Muscle layer of colon (tissue), 2 donors: ENCODE data around the gene GADD45B.
"Not testable (repeated sequence)": the region's sequence is repeated elsewhere in the genome, so short reads cannot be mapped to it uniquely, and the experiment has no call there.

Source experiments
- H3K27ac ChIP-seq: one replicate; pipeline ENCODE4 v1.7.0; 2013; ENCODE audit warnings: low read depth, mild to moderate bottlenecking, low read length, moderate library complexity
- H3K27me3 ChIP-seq, 2 donors: one replicate each; pipeline ENCODE4 v1.7.0; 2013; ENCODE audit warnings: low read length in 2 of 2, mild to moderate bottlenecking in 2 of 2; ENCODE audit not compliant: insufficient read depth in 2 of 2, control insufficient read depth in 1 of 2
- H3K36me3 ChIP-seq: one replicate; pipeline ENCODE4 v1.7.0; 2013; ENCODE audit warnings: mild to moderate bottlenecking, low read length; ENCODE audit not compliant: insufficient read depth
- H3K4me1 ChIP-seq: one replicate; pipeline ENCODE4 v1.7.0; 2013; ENCODE audit warnings: mild to moderate bottlenecking, low read length; ENCODE audit not compliant: insufficient read depth
- H3K4me3 ChIP-seq, 2 donors: one replicate each; pipeline ENCODE4 v1.7.0; 2013; ENCODE audit warnings: low read length in 2 of 2, low read depth in 1 of 2, mild to moderate bottlenecking in 1 of 2, moderate library complexity in 1 of 2
- H3K9ac ChIP-seq: one replicate; pipeline ENCODE4 v1.7.0; 2013; ENCODE audit warnings: low read length
- H3K9me3 ChIP-seq: one replicate; pipeline ENCODE4 v1.7.0; 2013; ENCODE audit warnings: mild to moderate bottlenecking, low read length
- donor health status: abdominal sarcoma.
- donor health status: Adenocarcinoma of cecum.

GADD45B gene

DNA sequence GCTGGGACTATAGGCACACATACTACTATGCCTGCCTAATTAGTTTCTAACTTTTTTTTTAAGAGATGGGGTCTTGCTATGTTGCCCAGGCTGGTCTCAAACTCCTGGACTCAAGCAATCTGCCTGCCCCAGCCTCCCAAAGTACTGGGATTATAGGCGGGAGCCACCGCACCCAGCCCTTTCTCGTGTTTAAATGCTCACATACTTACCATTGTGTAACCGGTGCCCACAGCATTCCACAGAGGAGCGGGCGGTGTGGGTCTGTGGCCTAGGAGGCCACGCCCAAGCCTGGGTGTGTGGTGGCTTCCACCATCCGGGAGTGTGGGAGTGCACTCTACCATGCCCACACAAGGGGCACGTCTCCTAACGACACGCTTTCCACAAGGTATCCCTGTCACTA is 26.9 kb upstream of the GADD45B start:
- Histone ChIP-seq H3K9me3 (no peaks in the 10 kb centered on the region), H3K36me3 (no peaks in the 10 kb centered on the region), H3K4me3 (no peak overlapping the region), H3K9ac (no peak overlapping the region), H3K27ac (no peak overlapping the region), H3K27me3 (no peaks in the 10 kb centered on the region), H3K4me1 (no peaks in the 10 kb centered on the region)

DNA sequence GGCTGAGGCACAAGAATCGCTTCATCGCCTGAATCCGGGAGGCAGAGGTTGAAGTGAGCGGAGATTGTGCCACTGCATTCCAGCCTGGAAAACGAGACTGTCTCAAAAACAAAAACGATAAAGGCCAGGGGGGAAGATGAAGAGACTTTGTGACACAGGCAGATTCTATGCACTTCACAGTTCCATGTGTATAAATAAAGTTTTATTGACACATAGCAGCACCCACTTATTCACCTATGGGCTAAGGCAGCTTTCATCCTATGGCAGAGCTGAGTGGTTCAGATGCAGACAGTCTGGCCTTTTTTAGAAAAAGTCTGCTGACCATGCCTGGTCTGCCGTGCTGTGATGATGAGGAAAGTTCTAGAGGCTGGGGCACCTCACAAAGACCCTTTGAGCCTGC is 24.8 kb upstream of the GADD45B start:
- Histone ChIP-seq H3K36me3 (no peaks in the 10 kb centered on the region), H3K9ac (no peak overlapping the region), H3K9me3 (no peaks in the 10 kb centered on the region), H3K27ac (no peak overlapping the region), H3K27me3 (no peaks in the 10 kb centered on the region), H3K4me3 (no peak overlapping the region), H3K4me1 (peaks cover 10% of the 10 kb centered on the region)

DNA sequence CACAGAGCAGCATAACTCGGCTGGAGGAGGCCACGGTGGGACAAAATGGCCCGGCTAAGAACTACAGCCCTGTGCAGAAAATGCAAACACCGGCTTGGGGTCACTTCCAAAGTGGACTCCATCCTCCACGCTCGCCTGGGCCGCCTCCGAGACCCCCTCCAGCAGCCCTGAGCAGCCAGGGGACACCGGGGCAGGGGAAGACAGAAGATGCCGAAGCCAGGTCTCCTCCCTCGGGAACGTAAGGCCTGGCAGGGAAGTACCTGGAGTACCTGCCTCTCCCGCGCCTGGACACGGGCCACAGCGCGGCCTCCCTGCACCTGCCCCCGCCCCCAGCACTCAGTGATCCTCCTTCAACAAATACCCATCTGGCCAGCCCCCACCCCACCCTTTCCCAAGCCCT is 24.2 kb upstream of the GADD45B start:
- Histone ChIP-seq H3K4me3 (no peak overlapping the region), H3K9ac (no peak overlapping the region), H3K36me3 (no peaks in the 10 kb centered on the region), H3K9me3 (no peaks in the 10 kb centered on the region), H3K27ac (no peak overlapping the region), H3K4me1 (peaks cover 10% of the 10 kb centered on the region), H3K27me3 (no peaks in the 10 kb centered on the region)

DNA sequence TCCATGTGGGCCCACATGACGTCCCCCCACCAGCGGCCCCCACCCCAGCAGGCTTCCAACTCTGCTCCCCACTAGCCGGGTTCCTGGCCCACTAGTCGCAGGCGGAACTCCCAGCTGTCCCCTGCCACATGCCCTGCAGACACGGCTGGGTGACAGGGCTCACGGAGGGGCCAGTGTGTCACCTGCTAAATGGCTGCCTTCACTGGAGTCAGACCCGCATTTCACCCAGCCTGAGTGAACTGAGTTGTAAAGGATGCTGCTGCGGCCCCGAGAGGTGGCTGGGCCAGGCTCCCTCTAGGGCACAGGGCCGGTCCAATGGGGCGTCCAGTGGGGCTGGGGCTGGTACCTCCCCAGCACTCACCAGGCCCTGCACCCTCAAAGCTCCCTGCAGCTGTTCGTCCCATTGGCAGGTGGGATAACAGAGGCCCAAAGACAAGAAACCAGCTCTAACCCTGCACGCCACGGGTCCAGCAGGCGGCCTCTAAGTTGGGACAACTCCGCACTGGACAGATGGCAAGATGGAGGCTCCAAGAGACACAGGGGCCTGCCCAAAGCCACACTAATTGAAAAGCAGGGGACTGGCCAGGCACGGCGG is 22.4 kb upstream of the GADD45B start:
- Histone ChIP-seq H3K4me1 (peaks cover 10% of the 10 kb centered on the region), H3K4me3 (no peak overlapping the region), H3K27ac (no peak overlapping the region), H3K36me3 (no peaks in the 10 kb centered on the region), H3K27me3 (no peaks in the 10 kb centered on the region), H3K9ac (no peak overlapping the region), H3K9me3 (no peaks in the 10 kb centered on the region)

- Histone ChIP-seq H3K36me3 (no peaks in the 10 kb centered on the region), H3K27me3 (no peaks in the 10 kb centered on the region), H3K27ac (no peak overlapping the region), H3K4me1 (peaks cover 10% of the 10 kb centered on the region), H3K4me3 (no peak overlapping the region), H3K9ac (no peak overlapping the region), H3K9me3 (no peaks in the 10 kb centered on the region)
These were observed 21.5 kb upstream of the GADD45B start for GRCh38 chr19:2454199-2454961.

DNA sequence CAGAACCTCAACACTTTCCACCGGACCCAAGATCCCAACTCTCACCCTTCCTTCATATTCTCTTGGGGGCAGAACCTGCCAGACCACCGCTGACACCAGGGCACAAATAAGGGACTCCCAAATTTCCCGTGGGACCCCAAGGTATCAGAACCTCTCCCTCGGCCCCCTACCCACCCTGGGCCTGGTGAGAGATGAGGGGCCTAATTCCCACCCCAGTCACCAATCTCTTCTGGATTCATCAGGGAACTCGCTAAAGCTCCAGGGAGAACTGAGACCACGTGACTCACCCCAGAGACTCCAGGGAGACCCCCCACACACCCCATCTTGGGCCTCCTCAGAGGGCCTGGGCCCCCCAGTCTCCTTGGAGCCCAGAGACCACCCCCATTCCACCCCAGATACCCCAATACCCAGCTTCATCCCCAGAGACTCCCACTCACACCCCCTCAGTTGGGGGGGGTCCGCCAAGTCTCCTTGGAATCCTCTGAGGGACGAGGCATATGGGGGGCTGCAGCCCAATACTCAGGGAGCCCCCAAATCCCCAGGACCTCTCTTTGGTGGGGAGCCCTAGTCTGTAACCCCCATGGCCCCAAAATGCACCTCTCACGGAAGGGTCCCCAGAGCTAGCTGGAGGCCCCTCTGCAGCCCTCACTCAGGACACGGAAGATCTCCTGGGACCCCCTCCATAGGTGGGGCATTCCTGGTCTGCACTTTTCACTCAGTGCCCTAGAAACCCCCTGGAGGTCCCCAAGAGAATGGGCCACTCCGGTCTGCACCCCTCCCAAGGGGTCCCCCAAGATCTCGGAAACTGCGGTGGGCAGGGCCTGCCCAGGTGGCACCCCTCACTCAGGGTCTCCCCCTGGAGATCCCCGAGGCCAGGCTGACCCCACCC is 20.7 kb upstream of the GADD45B start:
- H3K9ac ChIP-seq, result peak overlapping the region; percentile 53
- H3K9me3 ChIP-seq, result no peaks in the 10 kb centered on the region
- peak overlapping the region; percentile 72 to 96 for H3K4me3 ChIP-seq
- H3K4me1 ChIP-seq, result peaks cover 10% of the 10 kb centered on the region
- no peak overlapping the region for H3K27ac ChIP-seq
- H3K36me3 ChIP-seq, result no peaks in the 10 kb centered on the region
- no peaks in the 10 kb centered on the region for H3K27me3 ChIP-seq

DNA sequence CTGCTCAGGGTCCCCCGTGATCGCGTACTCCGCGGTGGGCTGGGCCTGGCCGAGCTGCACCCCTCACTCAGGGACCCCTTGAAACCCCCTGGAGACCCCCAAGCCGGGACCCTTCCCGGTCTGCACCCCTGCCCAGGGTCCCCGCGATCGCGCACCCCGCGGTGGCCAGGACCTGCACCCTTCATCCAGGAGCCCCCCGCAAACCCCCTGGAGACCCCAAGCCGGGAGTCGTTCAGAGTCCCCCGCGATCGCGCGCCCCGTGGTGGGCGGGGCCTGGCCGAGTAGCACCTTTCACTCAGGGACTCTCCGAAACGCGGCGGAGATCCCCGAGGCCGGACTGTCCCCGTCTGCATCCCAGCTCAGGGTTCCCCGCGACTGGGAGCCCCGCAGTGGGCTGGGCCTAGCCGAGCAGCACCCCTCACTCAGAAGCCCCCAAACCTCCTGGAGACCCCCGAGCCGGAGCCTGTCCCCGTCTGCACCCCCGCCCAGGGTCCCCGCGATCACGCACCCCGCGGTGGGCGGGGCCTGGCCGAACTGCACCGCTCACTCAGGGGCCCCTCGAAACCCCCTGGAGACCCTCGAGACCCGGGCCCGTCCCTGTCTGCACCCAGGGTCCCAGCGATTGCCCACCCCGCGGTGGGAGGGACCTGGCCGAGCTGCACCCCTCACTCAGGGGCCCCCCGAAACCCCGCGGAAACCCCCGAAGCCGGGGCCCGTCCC is 19.9 kb upstream of the GADD45B start:
- H3K9ac ChIP-seq, result peak overlapping the region; percentile 53
- H3K27ac ChIP-seq, result peak overlapping the region; percentile 72
- H3K27me3 ChIP-seq, result no peaks in the 10 kb centered on the region
- no peaks in the 10 kb centered on the region for H3K9me3 ChIP-seq
- H3K36me3 ChIP-seq, result no peaks in the 10 kb centered on the region
- H3K4me1 ChIP-seq, result peaks cover 10% of the 10 kb centered on the region
- H3K4me3 ChIP-seq, result peak overlapping the region; percentile 72 to 96

GRCh38 chr19:2457394-2458037 is 18.4 kb upstream of the GADD45B start:
- Histone ChIP-seq H3K4me3 (peak overlapping the region; percentile 47 to 52), H3K27me3 (no peaks in the 10 kb centered on the region), H3K9ac (no peak overlapping the region)

GRCh38 chr19:2458054-2458453 is 17.9 kb upstream of the GADD45B start:
- Histone ChIP-seq H3K36me3 (no peaks in the 10 kb centered on the region), H3K9ac (no peak overlapping the region), H3K4me3 (no peak overlapping the region), H3K9me3 (no peaks in the 10 kb centered on the region), H3K4me1 (peaks cover 14% of the 10 kb centered on the region), H3K27ac (no peak overlapping the region), H3K27me3 (no peaks in the 10 kb centered on the region)

More at GRCh38 chr19:2457394-2458037, 18.4 kb upstream of the GADD45B start:
- H3K9me3 ChIP-seq, result no peaks in the 10 kb centered on the region
- no peaks in the 10 kb centered on the region for H3K36me3 ChIP-seq
- peak overlapping the region; percentile 80 for H3K27ac ChIP-seq
- H3K4me1 ChIP-seq, result peaks cover 14% of the 10 kb centered on the region

- not testable (repeated sequence) for H3K36me3 ChIP-seq, H3K9ac ChIP-seq, H3K27ac ChIP-seq, H3K27me3 ChIP-seq, H3K4me3 ChIP-seq, H3K9me3 ChIP-seq
- peaks cover 14% of the 10 kb centered on the region for H3K4me1 ChIP-seq
These were observed 17.2 kb upstream of the GADD45B start for GRCh38 chr19:2458776-2459175.
